KG1 (cell line): ENCODE data around the gene NBPF6.
"Not testable (repeated sequence)": the region's sequence is repeated elsewhere in the genome, so short reads cannot be mapped to it uniquely, and the experiment has no call there.

Experiments used
- DNase-seq: peaks from one replicate; lab custom pipeline; 2025; lab: John Stamatoyannopoulos, UW

The NBPF6 gene

GRCh38 chr1:108450043-108450442, at the start of gene NBPF6:
Gene NBPF6 (plus strand): TSS chr1:108450343. CDS start chr1:108450602, 259 bp downstream.
- DNase-seq: not testable (repeated sequence)

DNA sequence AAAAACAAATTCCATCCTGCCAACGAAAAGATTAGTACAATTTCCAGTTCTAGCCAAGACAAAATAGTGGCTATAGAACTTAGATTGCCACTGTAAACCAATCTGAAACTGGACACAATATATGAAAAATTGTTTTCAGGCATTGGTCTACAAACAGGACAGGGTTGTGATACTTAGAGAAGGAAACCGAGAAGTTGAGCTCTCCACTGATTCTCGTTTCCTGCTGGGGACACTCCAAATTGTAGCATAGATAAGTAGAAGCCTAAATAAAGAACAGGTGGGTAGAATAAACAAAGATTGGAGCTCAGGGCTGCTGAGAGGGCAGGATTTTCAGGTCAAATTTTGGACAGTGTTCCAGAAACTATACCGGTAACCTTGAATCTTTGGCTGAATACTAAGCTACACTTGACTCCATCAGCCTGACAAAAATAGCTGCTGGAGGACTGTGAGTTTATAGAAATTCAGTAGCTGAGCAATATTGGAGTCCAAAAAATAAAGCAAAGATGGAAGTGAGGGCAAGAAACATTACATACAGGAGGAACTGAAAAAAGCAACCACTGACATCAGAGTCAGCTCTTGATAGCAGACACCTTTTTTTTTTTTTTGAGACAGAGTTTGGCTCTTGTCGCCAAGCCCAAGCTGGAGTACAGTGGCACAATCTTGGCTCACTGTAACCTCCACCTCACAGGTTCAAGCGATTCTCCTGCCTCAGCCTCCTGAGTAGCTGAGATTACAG, 38.9 kb upstream of the NBPF6 start:
- not testable (repeated sequence) for DNase-seq

- not testable (repeated sequence) for DNase-seq
Measured at GRCh38 chr1:108420129-108420528, 30.0 kb upstream of the NBPF6 start.

DNA sequence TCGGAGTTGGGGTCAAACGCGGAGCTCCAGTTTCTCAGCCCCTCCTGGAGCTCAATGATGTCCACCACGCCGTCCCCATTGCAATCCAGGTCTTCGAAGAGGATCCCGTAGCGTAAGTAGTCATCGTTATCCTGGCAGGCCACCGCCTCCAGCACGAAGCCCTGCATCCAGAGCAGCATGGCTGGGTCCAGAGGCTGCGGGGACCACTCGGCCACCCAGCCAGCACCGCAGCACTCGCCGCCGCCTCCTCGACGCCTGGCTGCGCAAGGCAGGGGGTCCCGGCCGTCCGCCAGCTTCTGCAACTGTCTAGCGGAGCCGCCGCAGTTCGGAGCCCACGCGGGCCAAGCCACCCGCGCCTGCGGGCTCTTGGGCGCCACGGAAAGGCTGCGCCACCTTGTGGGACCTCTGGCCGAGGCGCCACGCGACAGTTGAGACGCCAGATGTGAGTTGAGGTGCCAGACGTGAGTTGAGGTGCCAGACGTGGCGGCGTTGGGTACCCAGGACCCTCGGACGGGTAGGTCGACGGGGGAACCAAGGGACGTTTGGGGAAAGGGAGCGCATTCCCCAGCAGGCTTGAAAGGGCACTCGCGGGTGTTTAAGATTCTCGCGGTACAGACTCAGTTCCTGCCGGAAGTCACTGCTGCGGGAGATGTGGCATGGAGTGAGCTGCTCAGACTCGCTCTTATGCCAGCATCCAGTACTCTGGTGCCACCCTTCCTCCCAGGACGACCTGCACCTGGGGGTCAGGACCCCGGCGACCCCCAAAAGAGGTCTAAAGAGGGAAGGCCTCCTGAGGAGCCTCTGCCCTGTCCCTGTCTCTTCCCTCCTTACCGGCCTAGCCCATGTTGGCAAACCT, 28.9 kb upstream of the NBPF6 start:
- not testable (repeated sequence) for DNase-seq

GRCh38 chr1:108426877-108427276, 23.3 kb upstream of the NBPF6 start:
- DNase-seq: not testable (repeated sequence)

GRCh38 chr1:108432002-108432401, 18.1 kb upstream of the NBPF6 start:
- DNase-seq: not testable (repeated sequence)

DNA sequence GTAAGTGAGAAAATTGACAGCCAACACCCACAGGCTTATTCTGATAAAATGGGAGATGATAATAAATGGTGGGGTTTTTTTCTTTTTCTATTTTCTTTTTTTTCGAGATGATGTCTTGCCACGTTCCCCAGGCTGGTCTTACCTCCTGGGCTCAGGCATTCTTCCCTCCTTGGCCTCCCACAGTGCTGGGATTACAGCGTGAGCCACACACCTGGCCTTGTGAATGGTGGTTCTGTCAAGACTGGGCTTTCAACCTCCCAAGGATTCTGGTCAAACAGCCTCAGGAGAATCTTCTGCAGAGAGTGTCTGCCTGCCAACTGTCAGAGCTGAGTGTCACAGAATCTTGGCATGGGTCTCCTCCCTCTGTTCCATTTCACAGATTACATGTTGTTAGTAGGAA, 16.7 kb upstream of the NBPF6 start:
- not testable (repeated sequence) for DNase-seq

DNA sequence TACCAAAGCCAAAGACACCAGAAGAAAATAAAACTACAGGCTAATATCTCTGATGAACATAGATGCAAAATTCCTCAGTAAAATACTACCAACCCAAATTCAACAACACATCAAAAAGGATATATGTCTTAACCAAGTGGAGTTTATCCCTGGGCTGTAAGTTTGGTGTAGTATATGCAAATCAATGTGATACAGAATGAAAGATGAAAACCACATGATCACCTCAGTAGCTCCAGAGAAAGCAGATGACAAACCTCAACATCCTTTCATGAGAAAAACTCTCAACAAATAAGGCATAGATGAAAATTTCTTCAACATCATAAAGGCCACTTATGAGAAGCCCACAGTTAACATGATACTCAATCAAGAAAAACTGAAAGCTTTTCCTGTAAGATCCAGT, 11.6 kb upstream of the NBPF6 start:
- not testable (repeated sequence) for DNase-seq

GRCh38 chr1:108454521-108454920, 4.4 kb downstream of the NBPF6 start:
- not testable (repeated sequence) for DNase-seq

DNA sequence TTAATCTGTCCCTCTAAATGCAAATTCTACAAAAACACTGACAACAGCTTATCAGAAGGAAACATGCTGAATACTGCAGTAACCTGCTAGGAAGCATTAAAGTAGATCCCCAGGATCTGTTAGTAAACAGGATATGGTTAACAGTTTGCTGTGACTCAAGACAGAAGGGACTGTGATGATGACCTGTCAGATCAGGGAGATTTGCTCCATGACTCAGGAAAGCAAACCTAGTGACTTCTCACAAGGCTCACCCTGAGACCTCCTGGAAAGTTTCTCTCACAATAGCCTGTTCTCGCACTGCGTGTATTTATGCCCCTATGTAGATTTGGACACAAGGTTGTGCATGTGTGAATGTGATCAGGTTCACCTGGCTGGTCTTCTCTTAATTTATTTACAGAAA, 8.5 kb downstream of the NBPF6 start:
- DNase-seq: not testable (repeated sequence)

DNA sequence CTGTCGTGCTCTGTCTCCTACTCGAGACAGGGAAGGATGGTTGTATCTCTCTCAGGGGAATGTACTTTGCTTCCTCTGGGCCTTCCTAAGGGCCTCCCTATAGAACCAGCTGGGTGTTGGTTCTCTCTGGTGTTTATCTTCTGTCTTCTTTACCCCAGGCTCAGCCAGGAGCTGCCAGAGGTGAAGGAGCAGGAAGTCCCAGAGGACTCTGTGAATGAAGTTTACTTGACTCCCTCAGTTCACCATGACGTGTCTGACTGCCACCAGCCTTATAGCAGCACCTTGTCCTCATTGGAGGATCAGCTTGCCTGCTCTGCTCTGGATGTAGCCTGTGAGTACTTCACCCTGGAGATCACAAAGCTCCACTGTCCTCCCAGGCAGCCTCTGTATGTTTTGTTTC, 11.6 kb downstream of the NBPF6 start:
- DNase-seq: not testable (repeated sequence)

- not testable (repeated sequence) for DNase-seq
Measured at GRCh38 chr1:108463962-108464361, 13.8 kb downstream of the NBPF6 start.

DNA sequence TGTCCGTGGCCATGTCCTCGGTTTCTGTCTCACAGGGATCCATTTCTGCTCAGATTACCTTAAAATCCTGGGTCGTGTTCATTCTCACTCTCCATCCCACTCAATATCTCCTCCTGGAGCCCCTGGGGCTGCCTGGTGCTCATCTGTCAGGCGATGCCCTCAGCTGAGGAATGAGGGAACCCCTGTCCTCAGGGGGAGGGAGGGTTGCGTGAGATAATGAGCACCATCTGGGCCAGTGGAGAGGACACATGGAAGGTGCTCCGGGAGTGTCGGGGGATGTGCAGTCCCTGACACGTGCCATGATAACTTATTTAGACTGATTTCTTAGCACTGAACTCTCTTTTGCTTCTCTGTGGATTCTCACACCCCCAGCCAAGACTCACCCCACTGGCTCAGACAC, 16.0 kb downstream of the NBPF6 start:
- not testable (repeated sequence) for DNase-seq

DNA sequence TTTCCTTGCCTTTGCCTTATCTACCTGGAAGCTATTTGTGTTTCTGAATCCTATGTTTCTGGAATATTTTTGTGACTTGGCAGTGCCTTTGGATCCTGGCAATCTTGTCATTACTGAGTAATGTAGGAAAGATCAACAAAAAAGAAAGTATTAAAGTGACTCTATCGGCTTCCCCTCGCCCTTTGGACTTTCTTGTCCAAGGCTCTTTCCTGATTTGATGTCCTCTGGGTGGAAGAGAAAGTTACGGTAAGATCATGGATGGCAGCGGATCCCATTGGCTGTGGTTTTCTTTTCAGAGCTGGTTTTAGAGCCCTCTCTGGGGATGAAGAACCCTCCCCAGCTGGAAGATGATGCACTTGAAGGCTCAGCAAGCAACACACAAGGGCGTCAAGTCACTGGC, 17.0 kb downstream of the NBPF6 start:
- not testable (repeated sequence) for DNase-seq

- not testable (repeated sequence) for DNase-seq
Measured at GRCh38 chr1:108470750-108471149, 20.6 kb downstream of the NBPF6 start.

DNA sequence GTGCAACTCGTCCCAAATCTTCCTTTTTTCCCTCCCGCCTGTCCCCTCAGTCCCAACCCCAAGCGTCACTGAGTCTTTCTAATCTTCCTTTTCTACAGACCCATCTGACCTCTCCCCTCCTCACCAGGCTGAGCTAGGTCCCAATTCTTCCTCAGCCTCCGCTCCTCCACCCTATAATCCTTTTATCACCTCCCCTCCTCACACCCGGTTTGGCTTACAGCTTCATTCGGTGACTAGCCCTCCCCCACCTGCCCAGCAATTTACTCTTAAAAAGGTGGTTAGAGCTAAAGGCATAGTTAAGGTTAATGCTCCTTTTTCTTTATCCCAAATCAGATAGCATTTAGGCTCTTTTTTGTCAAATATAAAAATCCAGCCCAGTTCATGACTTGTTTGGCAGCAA, 24.4 kb downstream of the NBPF6 start:
- DNase-seq: not testable (repeated sequence)

- no peak for DNase-seq
Measured at GRCh38 chr1:108478429-108479015, 28.4 kb downstream of the NBPF6 start.

DNA sequence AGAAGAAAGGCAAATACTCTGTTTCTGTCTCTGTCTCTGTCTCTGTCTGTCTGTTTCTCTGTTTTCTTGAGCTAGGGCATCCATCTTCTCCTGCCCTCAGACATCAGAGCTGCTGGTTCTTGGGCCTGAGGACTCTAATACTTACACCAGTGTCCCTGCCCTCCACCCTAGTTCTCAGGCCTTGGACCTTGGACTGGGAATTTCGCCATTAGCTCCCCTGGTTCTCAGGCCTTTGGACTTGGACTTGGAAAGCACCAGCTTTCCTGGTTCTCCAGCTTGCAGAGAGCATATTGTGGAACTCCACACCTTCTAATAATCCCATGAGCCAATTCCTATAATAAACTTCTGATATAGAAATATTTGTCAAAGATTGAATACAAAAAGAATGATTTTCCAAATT, 32.6 kb downstream of the NBPF6 start:
- no peak for DNase-seq

- not testable (repeated sequence) for DNase-seq
Measured at GRCh38 chr1:108485990-108486389, 35.8 kb downstream of the NBPF6 start.

GRCh38 chr1:108486707-108487106, 36.6 kb downstream of the NBPF6 start:
- not testable (repeated sequence) for DNase-seq

DNA sequence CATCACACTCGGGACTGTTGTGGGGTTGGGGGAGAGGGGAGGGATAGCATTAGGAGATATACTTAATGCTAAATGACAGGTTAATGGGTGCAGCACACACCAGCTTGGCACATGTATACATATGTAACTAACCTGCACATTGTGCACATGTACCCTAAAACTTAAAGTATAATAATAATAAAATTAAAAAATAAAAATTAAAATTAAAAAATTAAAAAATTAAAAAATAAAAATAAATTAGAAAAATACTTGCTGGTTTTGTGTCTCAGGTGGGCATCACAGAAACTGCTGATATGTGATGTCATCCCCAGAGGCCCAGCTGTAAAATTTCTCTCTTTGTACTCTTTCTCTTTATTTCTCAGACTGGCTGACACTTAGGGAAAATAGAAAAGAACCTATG, 44.9 kb downstream of the NBPF6 start:
- not testable (repeated sequence) for DNase-seq

- DNase-seq: not testable (repeated sequence)
Measured at GRCh38 chr1:108496856-108497255, 46.7 kb downstream of the NBPF6 start.

GRCh38 chr1:108502138-108502537, 52.0 kb downstream of the NBPF6 start:
- no peak for DNase-seq
